ENCODE measurements around the gene RBMX.

Gene RBMX

DNA sequence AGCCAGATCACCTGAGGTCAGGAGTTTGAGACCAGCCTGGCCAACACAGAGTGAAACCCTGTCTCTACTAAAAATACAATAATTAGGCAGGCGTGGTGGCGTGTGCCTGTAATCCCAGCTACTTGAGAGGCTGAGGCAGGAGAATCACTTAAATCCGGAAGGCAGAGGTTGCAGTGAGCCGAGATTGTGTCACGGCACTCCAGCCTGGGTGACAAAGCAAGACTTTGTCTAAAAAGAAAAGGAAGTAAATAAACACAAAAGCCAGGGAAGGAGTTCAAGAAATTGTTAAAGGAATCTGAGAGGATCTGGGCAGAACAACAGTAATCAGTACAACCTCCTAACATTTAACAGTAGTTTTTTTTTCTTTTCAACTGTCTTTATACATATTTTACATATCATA is 51.1 kb downstream of the RBMX start:
- no peak for DNase-seq

DNA sequence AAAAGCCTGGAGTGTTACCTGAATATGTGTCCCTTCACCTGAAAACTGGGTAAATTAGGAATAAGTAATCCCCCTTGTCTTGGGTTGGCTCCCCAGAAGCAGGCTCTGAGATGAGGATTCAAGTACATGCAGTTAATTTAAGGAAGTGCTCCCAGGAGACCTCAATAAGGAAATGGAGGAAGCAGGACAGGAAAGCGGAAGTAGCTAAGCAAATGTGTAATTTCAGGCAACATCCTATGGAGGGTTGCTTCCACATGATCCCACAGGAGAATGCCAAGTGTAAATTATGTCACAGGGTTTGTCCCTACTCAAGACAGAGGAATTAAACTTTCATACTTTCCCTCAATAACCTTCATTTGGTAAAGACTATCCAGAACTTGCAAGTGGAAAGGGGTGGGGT is 51.7 kb downstream of the RBMX start:
- no peak for DNase-seq

DNA sequence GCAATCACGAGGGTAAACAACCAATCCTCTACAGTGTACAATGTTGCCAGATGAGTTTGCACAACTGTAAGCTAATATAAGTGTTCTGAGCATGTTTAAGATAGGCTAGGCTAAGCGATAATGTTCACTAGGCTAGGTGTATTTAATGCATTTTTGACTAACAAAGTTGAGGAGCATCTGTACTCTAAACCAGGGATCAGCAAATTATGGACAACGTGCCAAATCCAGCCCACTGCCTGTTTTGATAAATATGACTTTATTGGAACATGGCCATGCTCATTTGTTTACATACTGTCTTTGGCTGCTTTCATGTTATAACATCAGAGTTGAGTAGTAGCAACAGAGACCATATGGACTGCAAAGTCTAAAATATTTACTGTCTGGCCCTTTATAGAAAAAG is 53.5 kb downstream of the RBMX start:
- no peak for DNase-seq

DNA sequence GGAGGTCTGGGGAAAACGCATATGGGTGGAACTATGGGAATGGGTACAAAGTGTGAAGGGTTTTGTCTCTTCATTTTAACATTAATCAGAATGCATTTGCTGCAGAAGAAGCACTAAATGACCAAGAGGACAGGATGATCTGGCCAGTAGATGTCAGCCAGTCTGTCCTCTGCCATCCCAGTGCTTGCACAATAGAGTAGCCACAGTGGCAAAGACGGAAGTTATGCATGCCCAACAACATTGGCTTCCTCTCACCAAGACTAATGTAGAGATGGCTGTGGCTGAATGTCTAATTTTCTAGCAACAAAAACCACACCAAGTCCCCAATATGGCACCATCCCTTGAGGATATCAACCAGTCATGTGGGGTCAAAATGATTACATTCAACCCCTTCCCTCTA is 54.8 kb downstream of the RBMX start:
- no peak for DNase-seq
